Glutamatergic neuron (in vitro differentiated cells): Measurements from ENCODE around the gene STPG3. TPM values are rescaled to one million over a fixed set of nuclear protein-coding genes. Genes with fewer than 3 reads are reported as not detected.

Source experiments
- DNase-seq: peaks from one replicate; pipeline ENCODE4 v3.0.0; 2022
- H3K27ac Mint-ChIP-seq: one replicate; pipeline ENCODE4 v1.8.0; 2020; ENCODE audit warnings: mild to moderate bottlenecking, mixed read lengths, inconsistent platforms; ENCODE audit not compliant: unreplicated experiment
- H3K27me3 Mint-ChIP-seq: one replicate; pipeline ENCODE4 v1.8.0; 2020; ENCODE audit warnings: mild to moderate bottlenecking, moderate library complexity, mixed read lengths, inconsistent platforms; ENCODE audit not compliant: unreplicated experiment
- H3K36me3 Mint-ChIP-seq: one replicate; pipeline ENCODE4 v1.8.0; 2020; ENCODE audit warnings: mild to moderate bottlenecking, mixed read lengths, inconsistent platforms; ENCODE audit not compliant: unreplicated experiment
- H3K4me1 Mint-ChIP-seq: one replicate; pipeline ENCODE4 v1.8.0; 2020; ENCODE audit warnings: mild to moderate bottlenecking, low read depth, mixed read lengths, inconsistent platforms; ENCODE audit not compliant: unreplicated experiment
- H3K4me3 Mint-ChIP-seq: one replicate; pipeline ENCODE4 v1.8.0; 2020; ENCODE audit warnings: mild to moderate bottlenecking, mixed read lengths, inconsistent platforms; ENCODE audit not compliant: unreplicated experiment
- H3K9me3 Mint-ChIP-seq: one replicate; pipeline ENCODE4 v1.8.0; 2020; ENCODE audit warnings: mild to moderate bottlenecking, moderate library complexity, mixed read lengths, inconsistent platforms; ENCODE audit not compliant: unreplicated experiment
- CTCF ChIP-seq: fragments of 200-600 bp; sonication (generic); IDR thresholded peaks from one replicate; pipeline ENCODE4 v1.5.0; 2021; ENCODE audit not compliant: partially characterized antibody, unreplicated experiment
- total RNA-seq: library from RNA; stranded (reverse); fragmentation: NEBNext Ultra II Directional; extraction: Animal tissue kit (Norgen Biotek cat#: 25700); gene quantifications from one replicate; pipeline ENCODE4 v1.2.1, GENCODE V29; 2021; ENCODE audit not compliant: unreplicated experiment

Gene STPG3
- total RNA-seq, 1 donor from 2014 or later = not detected

GRCh38 chr9:137211532-137211931, 39.6 kb upstream of the STPG3 start:
- Mint-ChIP-seq H3K4me3 (no peak overlapping the region), H3K27me3 (peaks cover 7% of the 10 kb centered on the region), H3K27ac (no peak overlapping the region), H3K4me1 (peaks cover 3% of the 10 kb centered on the region), H3K36me3 (peaks cover 10% of the 10 kb centered on the region), H3K9me3 (peaks cover 7% of the 10 kb centered on the region)
- no peak for TF ChIP-seq CTCF
- no peak for DNase-seq

GRCh38 chr9:137212520-137212919, 38.6 kb upstream of the STPG3 start:
- Mint-ChIP-seq H3K27me3 (peaks cover 7% of the 10 kb centered on the region), H3K4me1 (peaks cover 1% of the 10 kb centered on the region), H3K9me3 (peaks cover 2% of the 10 kb centered on the region), H3K4me3 (no peak overlapping the region), H3K36me3 (peaks cover 6% of the 10 kb centered on the region), H3K27ac (no peak overlapping the region)
- TF ChIP-seq CTCF = no peak
- no peak for DNase-seq

GRCh38 chr9:137213160-137214060, 37.7 kb upstream of the STPG3 start:
- no peak for DNase-seq
- peaks cover 1% of the 10 kb centered on the region for H3K4me1 Mint-ChIP-seq
- H3K27me3 Mint-ChIP-seq = peaks cover 7% of the 10 kb centered on the region
- TF ChIP-seq CTCF = no peak
- no peak overlapping the region for H3K4me3 Mint-ChIP-seq
- H3K9me3 Mint-ChIP-seq = peaks cover 2% of the 10 kb centered on the region
- H3K27ac Mint-ChIP-seq = no peak overlapping the region
- H3K36me3 Mint-ChIP-seq = peaks cover 4% of the 10 kb centered on the region

GRCh38 chr9:137214620-137215019, 36.5 kb upstream of the STPG3 start:
- peaks cover 4% of the 10 kb centered on the region for H3K36me3 Mint-ChIP-seq
- TF ChIP-seq CTCF = no peak
- no peak overlapping the region for H3K27ac Mint-ChIP-seq

DNA sequence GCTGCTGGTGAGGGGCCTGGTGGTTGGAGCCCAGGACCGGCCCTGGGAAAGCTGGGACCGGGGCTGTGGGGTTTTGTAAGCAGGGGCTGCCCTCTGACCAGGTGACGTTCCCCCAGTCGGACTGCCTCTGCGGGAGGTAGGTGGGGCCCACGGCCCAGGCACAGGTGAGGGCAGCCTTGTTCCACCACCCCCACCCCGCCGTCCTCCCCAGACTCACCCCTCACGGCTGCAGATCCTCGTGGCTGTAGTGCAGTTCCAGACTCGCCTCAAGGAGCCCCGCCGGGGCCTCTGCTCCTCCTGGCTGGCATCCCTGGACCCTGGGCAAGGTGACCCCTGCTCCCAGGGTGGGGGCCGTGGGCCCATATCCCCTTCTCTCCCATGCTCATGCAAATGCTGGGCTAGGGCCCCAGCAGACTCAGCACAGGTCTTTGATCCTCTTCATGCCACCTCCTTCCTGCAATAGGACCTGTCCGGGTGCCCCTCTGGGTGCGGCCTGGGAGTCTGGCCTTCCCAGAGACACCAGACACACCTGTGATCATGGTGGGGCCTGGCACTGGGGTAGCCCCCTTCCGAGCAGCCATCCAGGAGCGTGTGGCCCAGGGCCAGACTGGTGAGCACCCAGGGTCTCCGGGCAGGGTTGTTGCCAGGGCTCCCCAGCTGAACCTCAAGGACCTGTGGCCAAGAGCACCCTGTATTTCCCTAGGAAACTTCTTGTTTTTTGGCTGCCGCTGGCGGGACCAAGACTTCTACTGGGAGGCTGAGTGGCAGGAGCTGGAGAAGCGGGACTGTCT, 35.7 kb upstream of the STPG3 start:
- H3K9me3 Mint-ChIP-seq = peaks cover 8% of the 10 kb centered on the region

More at GRCh38 chr9:137214620-137215019, 36.5 kb upstream of the STPG3 start:
- Mint-ChIP-seq H3K9me3 (peaks cover 7% of the 10 kb centered on the region), H3K4me3 (no peak overlapping the region), H3K4me1 (peaks cover 4% of the 10 kb centered on the region), H3K27me3 (peaks cover 9% of the 10 kb centered on the region)
- DNase-seq = no peak

More for the DNA sequence above, 35.7 kb upstream of the STPG3 start:
- Mint-ChIP-seq H3K4me3 (no peak overlapping the region), H3K4me1 (peaks cover 4% of the 10 kb centered on the region), H3K27ac (no peak overlapping the region), H3K27me3 (peaks cover 9% of the 10 kb centered on the region), H3K36me3 (peaks cover 4% of the 10 kb centered on the region)
- no peak for TF ChIP-seq CTCF
- DNase-seq = no peak
